Measurements from ENCODE around the gene MOAP1. TPM values are rescaled to one million over a fixed set of nuclear protein-coding genes. Genes with fewer than 3 reads are reported as not detected.

The MOAP1 gene
- total RNA-seq, 3 donors from 2014 or later: 16.9 to 42.6 (median 17.1) TPM

- DNase-seq (no peak), ATAC-seq (peak; percentile 93)
- intact Hi-C loops (cut with DNase I, micrococcal nuclease): no loop called here
- Histone ChIP-seq H3K4me1 (ENCODE audit: low read depth) (peaks cover 5% of the 10 kb centered on the region), H3K36me3 (ENCODE audit: low read depth) (no peaks in the 10 kb centered on the region), H3K9me3 (no peaks in the 10 kb centered on the region), H3K4me3 (no peak overlapping the region)
- TF ChIP-seq CTCF (IDR thresholded peaks at IDR 0.05): no peak
Measured at GRCh38 chr14:93195316-93195999, 10.8 kb upstream of the MOAP1 start.

- Histone ChIP-seq H3K9me3 (no peaks in the 10 kb centered on the region), H3K4me1 (ENCODE audit: low read depth) (peaks cover 16% of the 10 kb centered on the region), H3K36me3 (ENCODE audit: low read depth) (no peaks in the 10 kb centered on the region), H3K4me3 (no peak overlapping the region)
- no peak for ATAC-seq
- TF ChIP-seq CTCF (IDR thresholded peaks at IDR 0.05): no peak
- DNase-seq: no peak
- intact Hi-C loops (cut with DNase I, micrococcal nuclease): no loop called here
Measured at GRCh38 chr14:93186956-93187355, 2.3 kb upstream of the MOAP1 start.

GRCh38 chr14:93186466-93186865 is 1.8 kb upstream of the MOAP1 start:
- Histone ChIP-seq H3K9me3 (no peaks in the 10 kb centered on the region), H3K4me1 (ENCODE audit: low read depth) (peaks cover 16% of the 10 kb centered on the region), H3K36me3 (ENCODE audit: low read depth) (no peaks in the 10 kb centered on the region), H3K4me3 (no peak overlapping the region)
- ATAC-seq: no peak
- TF ChIP-seq CTCF (IDR thresholded peaks at IDR 0.05): no peak
- intact Hi-C loops (cut with DNase I, micrococcal nuclease): no loop called here
- DNase-seq: no peak

GRCh38 chr14:93185349-93185720 is 638 bp upstream of the MOAP1 start:
- intact Hi-C loops (cut with DNase I, micrococcal nuclease): no loop called here
- DNase-seq (no peak), ATAC-seq (no peak)
- H3K36me3 ChIP-seq (ENCODE audit: low read depth): no peaks in the 10 kb centered on the region
- peak overlapping the region; percentile 78 for H3K4me3 ChIP-seq
- TF ChIP-seq CTCF (IDR thresholded peaks at IDR 0.05): no peak
- H3K4me1 ChIP-seq (ENCODE audit: low read depth): peaks cover 16% of the 10 kb centered on the region
- no peaks in the 10 kb centered on the region for H3K9me3 ChIP-seq

- ATAC-seq (no peak), DNase-seq (peak in 1 of 3 donors; percentile 35)
- Histone ChIP-seq H3K9me3 (no peaks in the 10 kb centered on the region), H3K36me3 (ENCODE audit: low read depth) (no peaks in the 10 kb centered on the region), H3K4me3 (peak overlapping the region; percentile 78), H3K4me1 (ENCODE audit: low read depth) (peaks cover 16% of the 10 kb centered on the region)
- TF ChIP-seq CTCF (IDR thresholded peaks at IDR 0.05): no peak
- intact Hi-C loops (cut with DNase I, micrococcal nuclease): no loop called here
Measured at GRCh38 chr14:93183596-93184317, 940 bp downstream of the MOAP1 start.

Data from mucosa of descending colon (tissue), 3 donors.